ENCODE measurements around the gene ROBO1. TPM values are rescaled to one million over a fixed set of nuclear protein-coding genes. Genes with fewer than 3 reads are reported as not detected.

Gene ROBO1
- total and polyA plus RNA-seq, 2 of the 13 experiments (the other 11 are each of a cell fraction or from before 2014, with no cell fraction given), result 52.2 to 71.0 TPM

- 0 out of 2 replicates have a peak, but pooled peaks cover 2% of the 10 kb centered on the region for H4K20me1 ChIP-seq (ENCODE audit: insufficient read depth, low read length)
- H3K4me2 ChIP-seq (ENCODE audit: low read depth, low read length), result no peak overlapping the region
- FAIRE-seq (no peak), DNase-seq (ENCODE audit: low spot score) (no peak), ATAC-seq (no peak)
- POLR2A ChIA-PET, result no interaction called here
- H3K79me2 ChIP-seq (ENCODE audit: insufficient read depth, low read length), result no peaks in the 10 kb centered on the region
- no peaks in the 10 kb centered on the region for H3K9me3 ChIP-seq (ENCODE audit: low read length)
- H3K36me3 ChIP-seq (replicated peaks in 1 of 2; ENCODE audit: control insufficient read depth in 1 of 2, insufficient read depth in 2 of 2, low read length in 2 of 2), result peaks cover 2 to 23% of the 10 kb centered on the region in 2 experiments; a peak in 3 of 5 replicates
- no peak overlapping the region for H3K27ac ChIP-seq (ENCODE audit: extremely low read length, insufficient read depth, low read length)
- H3K27me3 ChIP-seq (ENCODE audit: control insufficient read depth in 1 of 2, insufficient read depth in 2 of 2, low read length in 2 of 2), result no peaks in the 10 kb centered on the region
- no peak overlapping the region for H3K4me3 ChIP-seq (replicated peaks in 1 of 3; ENCODE audit: insufficient read depth in 1 of 3, low read depth in 2 of 3, low read length in 3 of 3)
- no TSS peak for BruUV-seq (replicated peaks)
- no peak for TF ChIP-seq YEATS2 (CRISPR knock-in tag; IDR thresholded peaks at IDR 0.05; ENCODE audit: borderline replicate concordance)
- TF ChIP-seq ZNF546 (CRISPR knock-in tag; conservative IDR thresholded peaks at IDR 0.05), result no peak
- TF ChIP-seq MTA1 (CRISPR knock-in tag; IDR thresholded peaks at IDR 0.05; ENCODE audit: borderline replicate concordance), result no peak
- TF ChIP-seq CHCHD3 (CRISPR knock-in tag; IDR thresholded peaks at IDR 0.05), result no peak
- TF ChIP-seq ARNTL (CRISPR knock-in tag; IDR thresholded peaks at IDR 0.05), result no peak
- no peak for TF ChIP-seq RBFOX2 (IDR thresholded peaks at IDR 0.05; ENCODE audit: low read depth, low read length)
- TF ChIP-seq GATAD2A (CRISPR knock-in tag; IDR thresholded peaks at IDR 0.05), result no peak
- TF ChIP-seq ZNF788 (CRISPR knock-in tag; IDR thresholded peaks at IDR 0.05; ENCODE audit: borderline replicate concordance), result no peak
- TF ChIP-seq TEF (CRISPR knock-in tag; IDR thresholded peaks at IDR 0.05), result no peak
- TF ChIP-seq TBL1XR1 (IDR thresholded peaks at IDR 0.05; ENCODE audit: borderline replicate concordance, low read length, partially characterized antibody), result no peak
- no peak for TF ChIP-seq ZNF530 (CRISPR knock-in tag; IDR thresholded peaks at IDR 0.05; ENCODE audit: low read depth)
- TF ChIP-seq HNF1A (IDR thresholded peaks at IDR 0.05; ENCODE audit: low read depth), result no peak
- no peak for TF ChIP-seq HNF1A (CRISPR knock-in tag; IDR thresholded peaks at IDR 0.05; ENCODE audit: borderline replicate concordance)
- no peak for TF ChIP-seq KDM1A (CRISPR knock-in tag; IDR thresholded peaks at IDR 0.05)
- no peaks in the 10 kb centered on the region for H3K4me1 ChIP-seq (ENCODE audit: insufficient read depth, low read length)
- CTCF ChIA-PET (ENCODE audit: low intra/inter-chr PET ratio, low total read pairs), result no interaction called here
- in situ Hi-C loops (cut with HindIII; ENCODE audit: extremely low pct_ligation_motif_present, low pct_unique_long_range_greater_than_20kb), result loop anchor here (25.0 kb wide), 1 partner anchor 1608 kb away; the partner anchor contains the start of gene ROBO2
- no peak overlapping the region for H2AFZ ChIP-seq (ENCODE audit: low read length)
- no peak overlapping the region for H3K9ac ChIP-seq (ENCODE audit: insufficient read depth, low read depth, low read length)
- 100% methylated on average over 1 of the region's 1 CpG for WGBS (ENCODE audit: low lambda C conversion rate)
- intact Hi-C loops (cut with micrococcal nuclease; ENCODE audit: unreplicated experiment), result loop anchor here (1.0 kb wide), 1 partner anchor 82 kb away; no protein-coding TSS in a partner anchor
Observed at GRCh38 chr3:78644847-78645246, 1123.0 kb downstream of the ROBO1 start.
